BE2C (cell line): ENCODE data around the gene TMEM26.

ENCODE experiments used
- DNase-seq: peaks from one replicate; pipeline ENCODE4 v3.0.0-alpha.2; 2020
- H3K27me3 ChIP-seq: fragments of 250-450 bp; sonication (Bioruptor Pico); 2 replicates; pipeline ENCODE4 v1.5.1; 2020; ENCODE audit warnings: mild to moderate bottlenecking
- H3K36me3 ChIP-seq: fragments of 250-450 bp; sonication (Bioruptor Pico); 2 replicates; pipeline ENCODE4 v1.5.1; 2020; ENCODE audit warnings: mild to moderate bottlenecking
- H3K4me1 ChIP-seq: fragments of 250-450 bp; sonication (Bioruptor Pico); 2 replicates; pipeline ENCODE4 v1.5.1; 2020
- H3K4me3 ChIP-seq: 2 replicates; pipeline ENCODE4 v1.5.1; 2011; ENCODE audit warnings: low read depth, low read length
- H3K9me3 ChIP-seq: fragments of 250-450 bp; sonication (Bioruptor Pico); 2 replicates; pipeline ENCODE4 v1.5.1; 2020
- CTCF ChIP-seq: IDR thresholded peaks from 2 replicates; pipeline ENCODE4 v1.5.1; 2012; ENCODE audit warnings: mild to moderate bottlenecking, low read depth, low read length

Gene TMEM26

GRCh38 chr10:61366365-61366764, 86.8 kb downstream of the TMEM26 start:
- H3K4me3 ChIP-seq, result no peak overlapping the region
- no peaks in the 10 kb centered on the region for H3K9me3 ChIP-seq
- no peaks in the 10 kb centered on the region for H3K27me3 ChIP-seq
- no peaks in the 10 kb centered on the region for H3K4me1 ChIP-seq
- H3K36me3 ChIP-seq, result no peaks in the 10 kb centered on the region
- no peak for DNase-seq
- no peak for TF ChIP-seq CTCF

GRCh38 chr10:61364619-61365018, 88.6 kb downstream of the TMEM26 start:
- no peaks in the 10 kb centered on the region for H3K4me1 ChIP-seq
- H3K36me3 ChIP-seq, result no peaks in the 10 kb centered on the region

DNA sequence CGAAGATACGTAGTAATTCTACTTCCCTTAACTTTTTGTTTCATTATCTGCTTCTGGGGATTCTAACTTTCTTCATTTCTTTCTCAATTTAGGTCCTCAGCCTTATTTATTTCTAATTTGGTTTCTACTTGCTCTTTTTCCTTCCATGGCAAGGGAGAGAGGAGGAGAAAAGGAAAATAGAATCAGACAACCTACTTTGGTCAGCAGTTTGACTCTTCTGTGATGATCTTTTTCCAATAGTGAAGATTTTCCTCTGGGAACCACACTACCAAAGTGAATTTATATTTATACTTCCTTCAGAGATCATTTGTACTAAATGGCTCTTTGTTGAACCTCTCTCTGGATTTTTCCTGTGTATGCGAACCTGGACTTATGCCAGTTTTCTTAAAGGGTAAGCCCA, 90.2 kb downstream of the TMEM26 start:
- H3K36me3 ChIP-seq, result no peaks in the 10 kb centered on the region
- TF ChIP-seq CTCF, result no peak

More at GRCh38 chr10:61364619-61365018, 88.6 kb downstream of the TMEM26 start:
- no peaks in the 10 kb centered on the region for H3K27me3 ChIP-seq
- DNase-seq, result no peak
- H3K9me3 ChIP-seq, result no peaks in the 10 kb centered on the region
- TF ChIP-seq CTCF, result no peak
- no peak overlapping the region for H3K4me3 ChIP-seq

DNA sequence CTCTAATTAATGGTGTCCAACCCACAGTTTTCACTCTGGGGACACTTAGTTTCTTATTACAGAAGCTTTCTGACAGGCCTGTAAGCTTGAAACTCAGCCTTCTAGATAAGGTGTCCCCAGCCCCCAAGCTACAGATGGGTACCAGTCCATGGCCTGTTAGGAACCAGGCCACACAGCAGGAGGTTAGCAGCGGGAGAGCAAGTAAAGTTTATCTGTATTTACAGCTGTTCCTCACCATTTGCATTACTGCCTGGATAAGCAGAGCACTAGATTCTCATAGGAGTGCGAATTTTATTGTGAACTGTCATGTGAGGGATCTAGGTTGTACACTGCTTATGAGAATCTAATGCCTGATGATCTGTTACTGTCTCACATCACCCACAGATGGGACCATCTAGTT, 93.7 kb downstream of the TMEM26 start:
- no peaks in the 10 kb centered on the region for H3K27me3 ChIP-seq
- H3K9me3 ChIP-seq, result no peaks in the 10 kb centered on the region
- no peaks in the 10 kb centered on the region for H3K36me3 ChIP-seq
- DNase-seq, result no peak
- H3K4me3 ChIP-seq, result no peak overlapping the region
- TF ChIP-seq CTCF, result no peak
- no peaks in the 10 kb centered on the region for H3K4me1 ChIP-seq

More for the DNA sequence above, 90.2 kb downstream of the TMEM26 start:
- Histone ChIP-seq H3K4me1 (no peaks in the 10 kb centered on the region), H3K4me3 (no peak overlapping the region), H3K27me3 (no peaks in the 10 kb centered on the region), H3K9me3 (no peaks in the 10 kb centered on the region)
- no peak for DNase-seq

GRCh38 chr10:61357687-61358086, 95.5 kb downstream of the TMEM26 start:
- no peak for DNase-seq
- Histone ChIP-seq H3K9me3 (no peaks in the 10 kb centered on the region), H3K4me3 (no peak overlapping the region), H3K27me3 (no peaks in the 10 kb centered on the region), H3K36me3 (no peaks in the 10 kb centered on the region), H3K4me1 (no peaks in the 10 kb centered on the region)
- no peak for TF ChIP-seq CTCF
